ENCODE measurements around the gene PCBD1.
"Not testable (repeated sequence)": the region's sequence is repeated elsewhere in the genome, so short reads cannot be mapped to it uniquely, and the experiment has no call there.

Gene PCBD1

GRCh38 chr10:70863470-70864160 lies 24.8 kb downstream of the PCBD1 start:
- DNase-seq (ENCODE audit: low spot score): no peak

GRCh38 chr10:70861495-70862197 lies 26.7 kb downstream of the PCBD1 start:
- not testable (repeated sequence) for DNase-seq (ENCODE audit: low spot score)

GRCh38 chr10:70858759-70859158 lies 29.6 kb downstream of the PCBD1 start:
- DNase-seq (ENCODE audit: low spot score): no peak

DNA sequence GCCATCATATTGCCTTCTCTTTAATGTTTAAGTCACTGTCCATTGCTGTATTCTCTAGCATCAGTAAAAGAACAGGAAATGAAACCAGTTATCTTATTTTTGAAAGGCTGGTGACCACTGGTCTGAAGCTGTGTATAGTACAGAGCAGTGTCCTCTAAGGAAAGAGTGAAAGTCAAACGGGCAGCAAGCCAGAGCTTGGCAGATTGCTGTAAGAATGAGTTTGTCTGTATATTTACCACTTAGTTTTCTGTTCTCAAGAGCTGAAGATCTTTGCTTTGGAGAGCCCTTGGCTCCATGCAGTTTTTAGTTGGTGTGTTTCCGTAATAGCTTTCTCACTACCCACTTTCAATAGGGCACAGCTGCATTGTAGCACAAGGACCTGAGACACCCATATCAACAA lies 31.9 kb downstream of the PCBD1 start:
- no peak for DNase-seq (ENCODE audit: low spot score)

GRCh38 chr10:70853457-70853856 lies 34.9 kb downstream of the PCBD1 start:
- DNase-seq (ENCODE audit: low spot score): no peak

DNA sequence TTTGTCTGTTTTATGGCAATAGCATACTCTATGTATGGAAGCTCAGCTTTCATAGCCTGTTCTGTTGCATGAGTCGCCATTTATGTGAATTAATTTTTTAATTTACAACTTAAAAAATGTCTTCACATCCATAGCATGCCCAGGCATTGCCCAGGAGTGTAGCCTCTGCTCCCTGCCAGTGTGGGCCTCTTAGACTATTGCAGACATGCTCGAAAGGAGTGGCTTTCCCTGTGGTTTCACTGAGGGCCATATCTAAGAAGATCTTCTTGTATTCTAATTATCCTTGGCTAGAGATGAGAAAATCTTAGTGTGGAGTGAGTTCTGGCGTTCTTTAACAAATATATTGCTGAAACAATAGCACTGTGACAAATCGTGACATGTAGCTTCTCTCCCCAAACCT lies 35.3 kb downstream of the PCBD1 start:
- DNase-seq (ENCODE audit: low spot score): no peak

DNA sequence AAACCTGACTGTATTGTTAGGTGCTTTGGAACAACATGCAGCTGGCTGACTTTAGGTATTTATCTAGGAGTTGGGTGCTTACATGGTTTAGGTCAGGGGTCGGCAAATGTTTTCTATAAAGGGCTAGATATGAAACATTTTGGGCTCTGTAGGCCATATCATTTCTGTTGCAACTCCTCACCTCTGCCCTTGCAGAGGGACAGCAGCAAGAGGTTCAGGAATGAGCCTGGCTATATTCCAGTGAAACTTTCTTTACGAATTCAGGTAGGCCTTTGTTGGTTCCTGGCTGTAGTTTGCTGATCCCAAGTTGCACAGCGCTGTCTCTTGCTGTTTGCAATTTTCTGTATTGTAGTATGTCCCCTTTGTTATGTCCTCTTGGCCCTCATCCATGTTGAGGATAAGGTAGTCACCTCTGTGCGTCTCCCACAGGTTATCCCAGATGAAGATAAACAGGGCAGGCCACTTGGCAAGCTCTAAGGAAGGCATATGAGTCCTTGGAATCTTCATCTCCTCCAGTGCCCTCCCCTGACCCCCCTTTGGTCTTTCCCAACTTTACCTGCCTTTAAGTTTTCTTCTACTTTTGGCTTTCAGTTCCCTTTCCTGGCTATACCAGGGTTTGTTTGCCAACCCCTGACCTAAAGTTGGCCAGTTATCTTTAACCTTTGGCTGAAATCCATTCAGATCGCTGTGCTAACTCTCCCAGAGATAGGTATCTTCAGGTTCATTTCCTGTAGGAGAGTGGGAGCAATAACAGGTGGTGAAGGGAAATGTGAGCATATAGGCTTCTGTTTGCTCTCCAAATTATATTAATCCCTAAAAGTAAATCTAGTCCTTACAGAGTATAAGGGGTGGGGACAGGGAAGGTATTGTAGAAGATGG lies 36.5 kb downstream of the PCBD1 start:
- DNase-seq (ENCODE audit: low spot score): no peak

GRCh38 chr10:70850097-70850496 lies 38.3 kb downstream of the PCBD1 start:
- DNase-seq (ENCODE audit: low spot score): no peak

DNA sequence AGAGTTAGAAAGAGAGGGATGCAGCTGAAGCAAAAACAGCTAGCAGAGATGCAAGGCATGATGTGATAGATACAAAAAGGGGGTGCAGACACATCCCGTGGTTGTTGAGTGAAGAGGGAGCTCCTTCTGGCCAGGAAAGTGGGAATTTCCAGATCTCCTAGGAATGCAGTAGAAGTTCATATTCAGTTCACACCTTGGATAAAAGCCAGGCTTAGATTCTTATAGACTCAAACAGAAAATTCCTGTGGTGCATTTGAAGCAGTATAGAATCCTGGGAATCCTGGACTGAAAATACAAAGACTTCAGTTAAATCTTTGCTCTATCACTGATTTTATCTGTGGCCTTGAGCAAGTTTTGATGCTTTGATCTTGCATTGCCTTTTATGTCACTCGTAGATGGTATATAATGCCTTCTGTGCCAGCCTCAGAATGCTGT lies 38.8 kb downstream of the PCBD1 start:
- no peak for DNase-seq (ENCODE audit: low spot score)

DNA sequence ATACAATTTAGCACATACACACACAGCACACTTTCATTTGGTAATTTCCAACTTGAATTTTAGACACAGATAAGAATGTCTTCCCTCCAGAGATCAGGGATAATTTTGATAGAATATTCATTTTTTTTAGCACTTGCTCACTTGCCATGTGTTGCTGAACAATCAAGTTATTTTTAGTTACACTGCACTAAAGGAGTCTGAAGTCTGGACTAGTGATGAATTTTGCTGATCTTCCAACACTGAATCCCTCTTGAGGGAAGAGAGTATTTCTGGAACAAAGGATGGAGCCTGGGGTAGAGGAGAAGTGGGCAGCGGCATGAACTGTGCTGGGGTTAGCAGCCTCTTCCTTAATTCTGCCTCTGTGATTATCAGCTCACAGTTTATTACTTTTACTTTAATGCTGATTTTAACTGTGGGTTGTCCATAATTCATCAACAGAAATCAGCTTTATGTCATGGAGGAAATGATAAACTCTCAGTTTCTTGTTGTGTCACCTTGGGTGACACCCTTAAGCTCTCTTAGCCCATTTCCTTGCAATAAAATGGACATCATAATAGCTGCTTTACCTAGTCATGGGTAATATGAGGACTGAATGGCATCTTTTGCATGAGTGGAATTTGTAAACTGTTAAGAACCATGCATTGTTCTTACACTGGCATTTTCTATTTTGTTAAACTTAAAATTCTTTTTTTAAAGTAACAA lies 40.6 kb downstream of the PCBD1 start:
- DNase-seq (ENCODE audit: low spot score): no peak

- DNase-seq (ENCODE audit: low spot score): no peak
Observed at GRCh38 chr10:70846795-70847194, 41.6 kb downstream of the PCBD1 start.

- no peak for DNase-seq (ENCODE audit: low spot score)
Observed at GRCh38 chr10:70845816-70846215, 42.5 kb downstream of the PCBD1 start.

DNA sequence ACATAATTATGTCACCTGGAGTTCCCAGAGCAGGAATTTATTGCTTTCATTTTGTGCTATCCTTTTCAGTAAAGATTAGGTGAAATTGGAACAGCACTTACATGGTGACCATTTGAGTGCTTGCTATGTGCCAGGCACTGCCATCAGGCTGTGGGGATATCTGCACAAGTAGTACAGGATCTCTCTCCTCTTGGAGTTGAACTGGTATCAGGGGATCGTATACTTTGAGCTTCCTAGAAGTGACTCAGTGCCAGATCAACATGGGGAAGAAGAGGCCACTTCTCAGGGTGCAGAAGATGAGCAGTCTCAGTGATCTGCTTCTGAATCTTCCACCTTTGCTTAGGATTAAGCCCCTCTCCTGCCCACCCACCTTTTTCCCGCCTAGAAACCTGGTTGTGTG lies 43.1 kb downstream of the PCBD1 start:
- DNase-seq (ENCODE audit: low spot score): no peak

DNA sequence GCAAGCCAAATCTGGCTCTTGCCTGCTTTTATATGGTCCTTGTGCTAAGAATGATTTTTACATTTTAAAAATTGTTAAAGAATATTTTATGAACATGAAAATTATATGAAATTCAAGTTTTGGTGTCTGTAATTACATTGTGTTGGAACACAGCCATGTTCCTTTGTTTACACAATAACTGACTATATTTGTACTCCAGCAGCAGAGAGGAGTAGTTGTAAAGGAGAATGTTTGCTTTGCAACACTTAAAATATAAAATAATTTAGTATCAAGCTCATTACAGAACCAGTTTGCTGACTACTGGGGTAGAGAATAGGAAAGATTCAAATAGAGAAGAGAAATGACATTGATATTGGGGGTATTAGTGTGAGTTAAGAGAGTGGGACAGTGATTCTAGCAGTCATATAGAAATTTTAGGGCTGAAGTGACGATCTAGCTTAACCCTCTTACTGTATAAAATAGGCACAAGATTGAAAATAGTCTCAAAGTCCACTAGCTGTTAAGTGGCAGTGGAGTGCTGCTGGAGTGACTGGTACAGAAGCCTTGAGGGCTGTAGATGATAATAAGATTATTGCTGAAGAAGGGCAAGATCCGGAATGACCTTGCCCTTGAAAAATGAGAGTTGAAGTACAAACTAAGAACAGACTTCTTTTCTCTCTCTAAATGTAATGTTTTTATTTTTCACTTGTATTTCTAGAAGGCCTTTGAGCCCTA lies 44.4 kb downstream of the PCBD1 start:
- DNase-seq (ENCODE audit: low spot score): no peak

- no peak for DNase-seq (ENCODE audit: low spot score)
Observed at GRCh38 chr10:70843333-70843732, 45.0 kb downstream of the PCBD1 start.

DNA sequence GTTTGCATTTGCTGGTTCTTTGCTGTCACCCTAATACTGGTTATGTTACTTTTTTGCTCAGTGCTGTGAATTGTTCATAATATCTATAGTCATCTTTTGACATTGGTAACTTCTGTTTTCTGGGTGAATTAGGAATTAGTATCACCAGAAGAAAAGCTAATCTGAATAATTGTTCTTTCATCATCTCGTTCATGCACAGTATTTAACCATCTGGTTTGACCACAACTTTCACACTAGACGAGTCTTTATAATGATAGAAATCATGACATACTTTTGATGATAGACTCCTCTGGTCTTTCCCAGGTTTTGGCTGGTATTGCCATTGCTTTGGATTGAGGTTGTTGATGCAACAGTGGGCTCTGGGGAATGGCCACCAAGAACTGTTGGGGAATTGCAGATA lies 47.5 kb downstream of the PCBD1 start:
- no peak for DNase-seq (ENCODE audit: low spot score)

GRCh38 chr10:70838270-70838805 lies 50.0 kb downstream of the PCBD1 start:
- DNase-seq (ENCODE audit: low spot score): no peak

GRCh38 chr10:70837660-70838059 lies 50.7 kb downstream of the PCBD1 start:
- no peak for DNase-seq (ENCODE audit: low spot score)

DNA sequence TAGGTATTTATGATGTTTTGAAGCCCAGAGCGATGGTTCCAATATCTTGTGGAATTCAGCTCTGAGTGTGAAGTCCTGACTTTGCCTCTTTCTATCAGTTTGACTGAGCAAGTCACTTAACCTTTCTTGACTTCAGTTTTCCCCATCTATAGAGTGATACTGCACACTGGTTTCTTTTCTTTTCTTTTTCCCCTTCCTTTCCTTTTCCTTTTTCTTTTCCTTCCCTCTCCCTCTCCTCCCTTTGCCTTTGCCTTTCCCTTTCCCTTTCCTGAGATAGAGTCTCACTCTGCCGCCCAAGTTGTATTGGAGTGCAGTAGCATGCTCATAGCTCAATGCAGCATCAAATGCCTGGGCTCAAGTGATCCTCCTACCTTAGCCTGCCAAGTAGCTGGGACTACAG lies 52.0 kb downstream of the PCBD1 start:
- no peak for DNase-seq (ENCODE audit: low spot score)

DNA sequence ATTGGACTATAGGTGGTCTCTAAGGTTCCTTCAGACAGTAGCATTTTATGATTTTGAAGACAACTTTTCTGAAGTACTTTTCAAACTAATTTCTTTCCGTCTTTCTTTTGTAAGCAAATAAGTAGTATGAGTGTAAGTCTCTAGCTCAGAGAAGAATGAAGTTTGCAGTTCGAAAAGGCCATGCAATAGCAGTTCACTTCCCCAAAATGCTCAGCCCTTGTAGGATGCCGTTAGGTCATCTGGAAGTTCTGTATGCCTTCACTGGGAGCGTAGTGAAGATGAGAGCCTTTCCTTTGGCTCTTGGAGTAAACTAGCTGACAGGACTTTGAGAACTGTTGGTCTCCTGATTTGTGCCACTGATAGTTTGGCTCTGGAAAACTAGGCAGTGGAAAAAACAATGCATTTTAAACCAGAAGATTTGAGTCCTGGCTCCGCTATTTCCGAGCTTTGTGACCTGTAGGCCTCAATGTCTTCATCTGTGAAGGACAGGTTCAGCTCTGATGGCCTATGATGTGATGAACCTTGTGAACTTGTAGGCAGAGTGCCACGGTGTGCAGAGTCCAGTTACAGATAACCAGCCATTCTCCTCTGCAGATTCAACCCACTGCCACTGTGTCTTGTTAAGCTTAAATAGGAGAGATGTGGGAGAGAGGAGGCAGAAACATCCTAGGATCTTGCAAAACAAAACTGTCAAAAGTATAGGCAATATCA lies 53.8 kb downstream of the PCBD1 start:
- DNase-seq (ENCODE audit: low spot score): no peak

DNA sequence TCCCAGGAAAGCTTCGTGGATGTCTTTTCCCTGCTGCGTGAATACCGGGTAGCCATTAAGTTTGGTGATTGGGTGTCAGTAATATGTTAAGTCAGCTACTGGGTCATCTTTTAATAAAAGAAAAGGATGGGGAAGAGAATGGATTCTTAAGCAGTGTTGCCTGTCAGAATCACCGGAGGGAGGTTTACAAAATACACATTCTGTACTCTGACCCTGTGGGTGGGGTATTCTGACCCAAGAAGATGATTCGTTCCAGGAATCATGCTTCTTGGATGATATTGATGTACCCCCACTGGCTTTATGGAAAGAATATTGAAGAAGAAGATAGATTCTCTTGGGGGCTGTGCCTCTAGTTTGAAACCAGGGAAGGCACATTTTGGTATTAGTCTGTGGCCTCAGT lies 54.3 kb downstream of the PCBD1 start:
- no peak for DNase-seq (ENCODE audit: low spot score)

All from cerebellar cortex (tissue), 1 donor.